Measurements from ENCODE around the gene SRPK2. TPM values are rescaled to one million over a fixed set of nuclear protein-coding genes. Genes with fewer than 3 reads are reported as not detected.
"Not testable (repeated sequence)": the region's sequence is repeated elsewhere in the genome, so short reads cannot be mapped to it uniquely, and the experiment has no call there.

Gene SRPK2
- total RNA-seq, 2 donors from 2014 or later: 52.6 to 99.5 TPM

- Histone ChIP-seq H3K9me3 (no peaks in the 10 kb centered on the region), H3K4me1 (replicated peaks) (no peaks in the 10 kb centered on the region), H3K27me3 (replicated peaks; ENCODE audit: insufficient read depth) (no peaks in the 10 kb centered on the region), H3K4me3 (no peak overlapping the region), H3K36me3 (no peaks in the 10 kb centered on the region), H3K27ac (no peak overlapping the region)
- TF ChIP-seq POLR2A (IDR thresholded peaks at IDR 0.05): no peak
- no peak for TF ChIP-seq POLR2AphosphoS5 (IDR thresholded peaks at IDR 0.05)
- no peak for TF ChIP-seq CTCF (IDR thresholded peaks at IDR 0.05)
- intact Hi-C loops (cut with DNase I): loop anchor here (10.0 kb wide), 1 partner anchor 205 kb away; no protein-coding TSS in a partner anchor
- DNase-seq (ENCODE audit: low spot score): no peak
- 73% methylated on average over 12 of the region's 12 CpGs for WGBS
These were observed 49.1 kb downstream of the SRPK2 start for GRCh38 chr7:105339404-105340323.

GRCh38 chr7:105337529-105337928 lies 51.2 kb downstream of the SRPK2 start:
- H3K4me3 ChIP-seq: no peak overlapping the region
- intact Hi-C loops (cut with DNase I): loop anchor here (10.0 kb wide), 1 partner anchor 203 kb away; no protein-coding TSS in a partner anchor
- H3K4me1 ChIP-seq (replicated peaks): no peaks in the 10 kb centered on the region
- H3K27me3 ChIP-seq (replicated peaks; ENCODE audit: insufficient read depth): no peaks in the 10 kb centered on the region
- 59% methylated on average over 4 of the region's 4 CpGs for WGBS
- H3K27ac ChIP-seq: no peak overlapping the region
- no peaks in the 10 kb centered on the region for H3K9me3 ChIP-seq
- H3K36me3 ChIP-seq: no peaks in the 10 kb centered on the region
- TF ChIP-seq POLR2AphosphoS5 (IDR thresholded peaks at IDR 0.05) (no peak), CTCF (IDR thresholded peaks at IDR 0.05) (no peak), POLR2A (IDR thresholded peaks at IDR 0.05) (no peak)
- no peak for DNase-seq (ENCODE audit: low spot score)

- no peaks in the 10 kb centered on the region for H3K36me3 ChIP-seq
- H3K4me3 ChIP-seq: no peak overlapping the region
- H3K9me3 ChIP-seq: no peaks in the 10 kb centered on the region
- intact Hi-C loops (cut with DNase I): loop anchor here (10.0 kb wide), 1 partner anchor 201 kb away; no protein-coding TSS in a partner anchor
- TF ChIP-seq CTCF (IDR thresholded peaks at IDR 0.05) (peak in 3 of 4 experiments; percentile 38 to 50 (median 42)), POLR2A (IDR thresholded peaks at IDR 0.05) (no peak), POLR2AphosphoS5 (IDR thresholded peaks at IDR 0.05) (no peak)
- no peak overlapping the region for H3K27ac ChIP-seq
- H3K27me3 ChIP-seq (replicated peaks; ENCODE audit: insufficient read depth): no peaks in the 10 kb centered on the region
- DNase-seq (ENCODE audit: low spot score): no peak
- no peaks in the 10 kb centered on the region for H3K4me1 ChIP-seq (replicated peaks)
- WGBS: 11% methylated on average over 1 of the region's 1 CpG
These were observed 52.7 kb downstream of the SRPK2 start for GRCh38 chr7:105336009-105336408.

GRCh38 chr7:105332661-105333060 lies 56.1 kb downstream of the SRPK2 start:
- 74% methylated on average over 5 of the region's 5 CpGs for WGBS
- intact Hi-C loops (cut with DNase I): loop anchor here (10.0 kb wide), 1 partner anchor 198 kb away; no protein-coding TSS in a partner anchor
- H3K27ac ChIP-seq; DNase-seq (ENCODE audit: low spot score); H3K4me3 ChIP-seq; H3K36me3 ChIP-seq; H3K9me3 ChIP-seq; H3K4me1 ChIP-seq (replicated peaks); H3K27me3 ChIP-seq (replicated peaks; ENCODE audit: insufficient read depth): not testable (repeated sequence)

- Histone ChIP-seq H3K9me3 (no peaks in the 10 kb centered on the region), H3K4me1 (replicated peaks) (no peaks in the 10 kb centered on the region), H3K27ac (no peak overlapping the region), H3K27me3 (replicated peaks; ENCODE audit: insufficient read depth) (no peaks in the 10 kb centered on the region), H3K4me3 (no peak overlapping the region), H3K36me3 (no peaks in the 10 kb centered on the region)
- no peak for TF ChIP-seq POLR2AphosphoS5 (IDR thresholded peaks at IDR 0.05)
- no peak for TF ChIP-seq CTCF (IDR thresholded peaks at IDR 0.05)
- TF ChIP-seq POLR2A (IDR thresholded peaks at IDR 0.05): no peak
- DNase-seq (ENCODE audit: low spot score): no peak
- intact Hi-C loops (cut with DNase I): loop anchor here (10.0 kb wide), 1 partner anchor 196 kb away; no protein-coding TSS in a partner anchor
- 93% methylated on average over 3 of the region's 3 CpGs for WGBS
These were observed 58.2 kb downstream of the SRPK2 start for GRCh38 chr7:105330526-105330925.

All from prostate gland (tissue), 2 donors.